ENCODE results near the gene MCOLN2. TPM values are rescaled to one million over a fixed set of nuclear protein-coding genes. Genes with fewer than 3 reads are reported as not detected.
"Not testable (repeated sequence)": the region's sequence is repeated elsewhere in the genome, so short reads cannot be mapped to it uniquely, and the experiment has no call there.

Gene MCOLN2
- polyA plus RNA-seq, 1 donor = 0.16 TPM

- no peak for DNase-seq (ENCODE audit: low read depth)
Observed at GRCh38 chr1:84941843-84942242, 55.1 kb downstream of the MCOLN2 start.

GRCh38 chr1:84940481-84940880, 56.4 kb downstream of the MCOLN2 start:
- no peak for DNase-seq (ENCODE audit: low read depth)

- DNase-seq (ENCODE audit: low read depth) = no peak
Observed at GRCh38 chr1:84939761-84940160, 57.2 kb downstream of the MCOLN2 start.

GRCh38 chr1:84939151-84939550, 57.8 kb downstream of the MCOLN2 start:
- DNase-seq (ENCODE audit: low read depth) = no peak

GRCh38 chr1:84936116-84936810, 60.6 kb downstream of the MCOLN2 start:
- DNase-seq (ENCODE audit: low read depth) = peak; percentile 56

- no peak for DNase-seq (ENCODE audit: low read depth)
Observed at GRCh38 chr1:84933011-84933611, 63.8 kb downstream of the MCOLN2 start.

GRCh38 chr1:84930831-84931230, 66.1 kb downstream of the MCOLN2 start:
- no peak for DNase-seq (ENCODE audit: low read depth)

GRCh38 chr1:84930329-84930728, 66.6 kb downstream of the MCOLN2 start:
- no peak for DNase-seq (ENCODE audit: low read depth)

- no peak for DNase-seq (ENCODE audit: low read depth)
Observed at GRCh38 chr1:84929581-84929980, 67.3 kb downstream of the MCOLN2 start.

GRCh38 chr1:84928979-84929378, 67.9 kb downstream of the MCOLN2 start:
- DNase-seq (ENCODE audit: low read depth) = no peak

GRCh38 chr1:84923317-84923716, 73.6 kb downstream of the MCOLN2 start:
- no peak for DNase-seq (ENCODE audit: low read depth)

- DNase-seq (ENCODE audit: low read depth) = no peak
Observed at GRCh38 chr1:84920159-84920558, 76.8 kb downstream of the MCOLN2 start.

- no peak for DNase-seq (ENCODE audit: low read depth)
Observed at GRCh38 chr1:84919461-84919970, 77.4 kb downstream of the MCOLN2 start.

- DNase-seq (ENCODE audit: low read depth) = no peak
Observed at GRCh38 chr1:84918726-84919336, 78.1 kb downstream of the MCOLN2 start.

GRCh38 chr1:84916897-84917296, 80.0 kb downstream of the MCOLN2 start:
- DNase-seq (ENCODE audit: low read depth) = no peak

GRCh38 chr1:84913555-84913892, 83.4 kb downstream of the MCOLN2 start:
- no peak for DNase-seq (ENCODE audit: low read depth)

GRCh38 chr1:84912726-84913554, 84.0 kb downstream of the MCOLN2 start:
- DNase-seq (ENCODE audit: low read depth) = no peak

- not testable (repeated sequence) for DNase-seq (ENCODE audit: low read depth)
Observed at GRCh38 chr1:84908746-84909464, 88.0 kb downstream of the MCOLN2 start.

- no peak for DNase-seq (ENCODE audit: low read depth)
Observed at GRCh38 chr1:84907095-84907827, 89.7 kb downstream of the MCOLN2 start.

- DNase-seq (ENCODE audit: low read depth) = not testable (repeated sequence)
Observed at GRCh38 chr1:84902727-84903126, 94.2 kb downstream of the MCOLN2 start.

- no peak for DNase-seq (ENCODE audit: low read depth)
Observed at GRCh38 chr1:84899969-84900368, 96.9 kb downstream of the MCOLN2 start.

Data from forelimb muscle (tissue), 1 donor.